G401 (cell line): ENCODE data around the gene PAGE2B. TPM values are rescaled to one million over a fixed set of nuclear protein-coding genes. Genes with fewer than 3 reads are reported as not detected.
"Not testable (repeated sequence)": the region's sequence is repeated elsewhere in the genome, so short reads cannot be mapped to it uniquely, and the experiment has no call there.

ENCODE experiments used
- DNase-seq: peaks from one replicate; pipeline ENCODE4 v3.0.0-alpha.2; 2015; ENCODE audit warnings: low spot score
- in situ Hi-C: cut with HindIII; loops from 2 replicates; pipeline ENCODE4 v1.10.0; 2016; ENCODE audit warnings: low sequenced_read_pairs, mixed read lengths
- total RNA-seq: library from RNA; depleted of rRNA; stranded (reverse); fragments of >200 nt; shearing (Covaris generic); gene quantifications from 2 replicates; pipeline ENCODE4 v1.2.3, GENCODE V29; 2014; rRNA removed

PAGE2B gene
- total RNA-seq, 1 experiment from 2014 or later = not detected

DNA sequence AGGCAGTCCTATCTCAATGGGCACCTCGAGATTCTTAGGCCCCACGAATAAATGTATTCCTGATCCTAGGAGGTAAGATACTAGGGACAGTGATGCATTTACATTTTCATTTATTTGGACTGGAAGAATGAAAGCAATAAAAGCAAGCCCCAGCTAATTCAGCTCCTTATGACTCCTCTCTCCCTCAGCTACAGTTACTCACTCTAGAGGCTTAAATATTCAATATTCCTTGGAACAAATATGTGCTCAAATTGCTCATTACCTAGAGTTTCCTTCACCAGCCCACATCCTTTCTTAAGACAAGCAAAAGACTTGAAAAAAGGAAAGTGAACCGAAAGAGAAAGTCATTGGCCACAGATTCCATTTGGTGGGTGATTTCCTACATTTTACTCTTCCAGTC lies 27.9 kb downstream of the PAGE2B start:
- no peak for DNase-seq
- in situ Hi-C loops = no loop called here

DNA sequence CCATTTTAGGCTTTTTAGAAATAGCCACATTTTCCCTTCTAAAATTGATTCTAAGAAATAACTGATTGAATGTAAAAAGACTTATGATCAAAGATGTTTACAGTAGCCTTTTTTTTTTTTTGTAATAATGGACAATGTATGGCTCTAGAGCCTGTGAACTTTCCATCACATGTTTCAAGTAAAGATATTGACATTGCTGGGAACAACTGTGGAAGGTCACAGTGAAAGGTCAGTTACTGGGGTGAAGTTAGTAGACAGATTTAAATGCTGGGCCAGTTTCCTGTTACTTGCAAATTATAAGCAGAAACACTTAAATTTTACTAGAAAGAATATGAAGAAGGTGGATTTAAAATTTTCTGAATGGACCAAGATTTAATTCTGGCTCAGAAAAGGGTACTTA lies 32.4 kb downstream of the PAGE2B start:
- in situ Hi-C loops = no loop called here
- DNase-seq = no peak

DNA sequence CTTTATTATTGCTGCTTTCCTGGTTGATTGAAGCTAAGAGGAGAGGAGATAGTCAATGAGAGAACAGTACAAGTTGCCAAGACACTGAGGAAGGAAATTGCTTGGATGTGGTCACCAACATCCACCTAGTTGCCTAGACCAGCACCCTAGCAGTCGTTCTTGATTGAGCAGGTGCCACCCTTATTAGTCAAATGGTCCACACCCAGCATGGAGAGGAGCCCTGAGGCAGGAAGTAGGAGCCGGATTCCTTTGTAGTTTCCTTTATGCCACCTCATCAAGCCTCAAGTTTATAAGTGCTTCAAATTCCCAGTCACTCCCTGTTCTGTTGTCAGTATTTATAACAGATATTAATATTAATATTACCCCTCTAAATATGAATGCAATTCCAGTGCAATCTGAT lies 33.1 kb downstream of the PAGE2B start:
- in situ Hi-C loops = no loop called here
- DNase-seq = no peak

GRCh38 chrX:55109306-55109705 lies 34.5 kb downstream of the PAGE2B start:
- DNase-seq = no peak
- in situ Hi-C loops = no loop called here

- in situ Hi-C loops = no loop called here
- DNase-seq = no peak
Observed at GRCh38 chrX:55111578-55112254, 36.9 kb downstream of the PAGE2B start.

DNA sequence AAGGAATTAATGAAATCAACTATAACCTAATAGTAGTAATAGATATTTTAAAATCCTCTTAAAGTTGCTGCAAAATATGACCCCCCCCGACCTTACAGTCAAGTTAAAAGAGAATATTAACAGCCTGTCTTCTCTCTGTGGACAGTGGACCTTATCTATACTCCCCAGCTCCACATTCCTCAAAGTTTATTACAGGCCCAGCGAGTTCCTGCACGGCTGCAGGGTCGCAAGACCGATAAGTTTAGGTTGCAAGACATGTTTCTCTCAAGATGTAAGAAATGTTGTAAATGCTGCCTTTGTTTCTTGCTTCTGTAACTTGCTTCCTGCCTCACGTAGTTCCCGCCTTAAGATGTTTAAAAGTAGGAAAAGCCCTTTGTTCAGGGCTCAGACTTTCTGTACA lies 41.8 kb downstream of the PAGE2B start:
- DNase-seq, in situ Hi-C loops: not testable (repeated sequence)

DNA sequence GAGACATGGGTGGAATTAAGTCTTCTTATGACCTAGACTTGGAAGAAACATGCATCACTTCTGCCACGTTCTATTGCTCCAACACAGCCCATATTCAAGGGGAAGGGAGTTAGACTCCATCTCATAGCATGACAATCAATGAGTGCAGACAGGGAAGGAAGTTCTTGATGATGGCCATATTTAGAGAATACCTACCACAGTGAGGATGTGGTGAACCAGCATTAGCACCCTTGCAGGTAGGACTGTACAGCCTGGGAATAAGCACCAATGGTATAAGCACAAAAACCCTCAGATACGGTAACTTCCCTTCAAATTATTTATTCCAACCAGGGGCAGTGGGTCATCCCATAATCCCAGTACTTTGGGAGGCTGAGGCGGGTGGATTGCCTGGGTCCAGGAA lies 43.7 kb downstream of the PAGE2B start:
- no peak for DNase-seq
- in situ Hi-C loops = no loop called here

GRCh38 chrX:55119271-55119670 lies 44.4 kb downstream of the PAGE2B start:
- in situ Hi-C loops = no loop called here
- DNase-seq = no peak

GRCh38 chrX:55119712-55120111 lies 44.9 kb downstream of the PAGE2B start:
- no peak for DNase-seq
- in situ Hi-C loops = no loop called here

DNA sequence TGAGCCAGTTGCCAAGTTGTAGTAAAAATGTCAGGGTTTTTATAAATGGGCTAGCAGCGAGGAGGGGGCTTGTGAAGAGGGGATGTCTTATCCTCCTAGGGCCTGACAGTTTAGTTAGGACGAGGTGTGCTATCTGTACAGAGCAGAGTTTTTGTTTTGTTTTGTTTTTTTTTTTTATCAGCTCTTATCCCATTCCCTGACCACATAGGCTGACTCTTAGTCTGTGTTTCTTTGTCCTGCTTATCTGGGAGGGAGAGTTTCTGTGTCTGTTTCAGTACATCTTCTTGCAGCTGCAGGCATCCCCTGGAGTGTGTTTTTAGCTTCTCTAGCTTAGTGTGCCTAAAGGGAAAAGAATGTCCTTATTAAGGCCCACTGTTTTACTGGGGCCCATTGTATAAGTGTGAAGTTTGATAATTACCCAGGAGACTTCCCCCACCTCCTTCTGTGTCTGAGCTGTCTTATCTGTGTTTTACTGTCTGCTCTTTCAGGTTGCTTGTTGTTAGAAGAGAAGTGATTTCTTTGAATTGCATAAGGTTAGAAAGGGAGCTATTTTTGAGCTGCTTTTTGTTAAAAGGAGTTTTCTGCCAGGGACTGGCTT lies 46.0 kb downstream of the PAGE2B start:
- no peak for DNase-seq

DNA sequence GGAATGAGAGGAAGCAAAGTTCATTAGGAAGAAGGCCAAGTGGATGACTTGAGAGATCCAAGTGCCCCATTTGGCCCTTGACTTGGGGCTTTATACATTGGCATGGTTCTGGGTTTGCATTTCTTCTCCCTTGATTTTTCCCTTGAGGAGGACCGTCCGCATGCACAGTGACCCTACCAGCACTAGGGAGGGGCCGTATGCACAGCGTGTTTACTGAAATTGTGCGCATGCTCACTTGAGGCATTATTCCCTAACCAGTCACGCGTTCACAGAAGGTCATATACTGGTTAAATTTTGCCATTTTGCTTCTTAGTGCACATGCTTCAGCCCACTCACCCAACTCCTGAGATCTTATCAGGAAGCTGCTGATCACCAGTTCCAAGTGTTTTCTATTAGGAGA lies 49.1 kb downstream of the PAGE2B start:
- in situ Hi-C loops = no loop called here
- no peak for DNase-seq

More for the DNA sequence above, 46.0 kb downstream of the PAGE2B start:
- in situ Hi-C loops = no loop called here

GRCh38 chrX:55127692-55128091 lies 52.9 kb downstream of the PAGE2B start:
- in situ Hi-C loops = no loop called here
- no peak for DNase-seq

Other genes with a start within 250 kb of the PAGE2B start
- gene TRO, start 154.2 kb upstream of the PAGE2B start, total RNA-seq = 18.2 and 25.2 TPM in 2 replicates
- gene PFKFB1, start 80.8 kb upstream of the PAGE2B start, total RNA-seq = 0.14 and 0.55 TPM in 2 replicates
- gene APEX2, start 74.7 kb upstream of the PAGE2B start, total RNA-seq = 8.3 and 10.7 TPM in 2 replicates
- not detected in 2 replicates for gene ALAS2, start 44.1 kb upstream of the PAGE2B start, total RNA-seq
- gene PAGE2, start 14.0 kb downstream of the PAGE2B start, total RNA-seq = not detected in 2 replicates
- gene PAGE5, start 145.3 kb downstream of the PAGE2B start, total RNA-seq = not detected in 2 replicates
- gene PAGE3, start 189.9 kb downstream of the PAGE2B start, total RNA-seq = not detected in 2 replicates